Loucy (cell line): ENCODE data around the gene COX8C.

Experiments
- CTCF ChIP-seq: fragments of 200-600 bp; sonication (generic); conservative IDR thresholded peaks from 2 replicates; pipeline ENCODE4 v1.5.1; 2014; ENCODE audit warnings: mild to moderate bottlenecking, antibody characterized with exemption, low read length
- EZH2phosphoT487 ChIP-seq: fragments of 200-600 bp; IDR thresholded peaks from 2 replicates; pipeline ENCODE4 v1.6.1; 2018; ENCODE audit warnings: antibody characterized with exemption, mild to moderate bottlenecking, moderate library complexity, borderline replicate concordance

GRCh38 chr14:93332397-93332852 lies 14.6 kb upstream of the COX8C start:
- TF ChIP-seq CTCF, result no peak
- TF ChIP-seq EZH2phosphoT487, result no peak
